Stimulated activated CD4-positive, alpha-beta T cell treated with anti-CD3 and anti-CD28 coated beads, Interleukin-2, amount 100 ng/mL, for 48 hours (primary cell): ENCODE results near the gene DNAJC11.
"Not testable (repeated sequence)": the region's sequence is repeated elsewhere in the genome, so short reads cannot be mapped to it uniquely, and the experiment has no call there.

Source experiments
- DNase-seq, 2 donors: peaks; one replicate each; pipeline ENCODE4 v3.0.0-alpha.2; 2020

The DNAJC11 gene

GRCh38 chr1:6623269-6623965 is 78.2 kb downstream of the DNAJC11 start:
- no peak for DNase-seq

- DNase-seq: no peak
Observed at GRCh38 chr1:6622396-6623152, 79.0 kb downstream of the DNAJC11 start.

DNA sequence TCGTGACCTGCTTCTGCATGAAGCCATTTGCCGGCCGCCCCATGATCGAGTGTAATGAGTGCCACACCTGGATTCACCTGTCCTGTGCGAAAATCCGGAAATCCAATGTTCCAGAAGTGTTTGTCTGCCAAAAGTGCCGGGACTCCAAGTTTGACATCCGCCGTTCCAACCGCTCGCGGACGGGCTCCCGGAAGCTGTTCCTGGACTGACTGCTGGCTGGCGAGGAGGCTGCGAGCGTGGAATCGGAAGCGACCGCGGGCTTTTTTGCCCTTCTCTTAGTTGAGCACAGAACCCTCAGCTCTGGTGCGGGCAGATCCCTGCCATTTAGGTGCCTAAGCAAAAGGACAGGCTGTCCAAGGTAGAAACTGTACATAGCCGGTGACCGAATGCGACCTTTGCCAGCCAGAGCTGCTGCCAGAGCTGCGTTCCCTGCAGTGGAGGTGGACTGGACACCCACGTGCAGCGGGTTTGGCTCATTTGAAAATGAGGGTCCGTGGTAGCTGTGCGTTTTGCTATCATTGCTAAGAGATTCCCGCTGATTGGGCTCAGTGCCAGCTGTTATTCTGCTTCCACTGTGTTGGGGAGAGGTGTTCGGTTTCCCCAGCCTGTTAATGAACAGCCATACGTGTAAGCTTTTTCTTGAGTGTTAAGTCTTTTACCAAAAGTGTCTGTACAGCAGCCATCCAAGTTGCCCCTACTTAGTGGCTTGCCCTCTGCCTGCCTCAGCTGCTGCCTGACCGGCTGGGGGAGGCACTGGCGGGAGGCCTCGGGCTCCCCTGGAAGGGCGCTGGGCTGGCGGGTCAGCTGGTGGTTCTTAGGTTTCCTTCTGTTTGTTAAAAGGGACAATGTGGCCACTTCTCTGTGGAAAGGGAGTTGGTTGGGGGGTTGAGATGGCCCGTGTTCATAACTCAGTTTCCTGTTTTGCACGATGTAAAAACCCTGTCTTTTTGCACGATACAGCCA is 79.9 kb downstream of the DNAJC11 start:
- DNase-seq: no peak

DNA sequence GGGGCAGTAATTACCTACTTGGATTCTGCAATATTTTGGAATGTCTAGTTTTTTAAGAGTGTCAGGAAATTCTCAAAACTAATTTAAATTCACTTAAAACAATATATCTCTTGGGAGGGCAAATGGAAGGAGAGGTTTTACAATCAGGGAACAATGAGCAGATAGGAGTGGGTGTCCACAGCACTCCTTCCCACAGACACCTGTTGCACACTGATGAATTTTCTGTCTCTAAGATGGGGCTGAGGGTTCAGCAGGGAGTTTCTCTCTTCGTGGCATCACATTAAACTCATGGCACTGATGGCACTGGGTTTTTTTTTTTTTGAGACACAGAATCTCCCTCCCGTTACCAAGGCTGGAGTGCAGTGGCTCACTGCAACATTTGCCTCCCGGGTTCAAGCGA is 82.6 kb downstream of the DNAJC11 start:
- no peak for DNase-seq

- DNase-seq: no peak
Observed at GRCh38 chr1:6614929-6615785, 86.5 kb downstream of the DNAJC11 start.

- peak in 1 of 2 donors; percentile 45 for DNase-seq
Observed at GRCh38 chr1:6614019-6614928, 87.3 kb downstream of the DNAJC11 start.

- peak; percentile 99 for DNase-seq
Observed at GRCh38 chr1:6613361-6614018, 88.1 kb downstream of the DNAJC11 start, which contains the start of gene PHF13. Gene PHF13 (plus strand): TSS chr1:6613731. CDS start chr1:6614067, 336 bp downstream.

DNA sequence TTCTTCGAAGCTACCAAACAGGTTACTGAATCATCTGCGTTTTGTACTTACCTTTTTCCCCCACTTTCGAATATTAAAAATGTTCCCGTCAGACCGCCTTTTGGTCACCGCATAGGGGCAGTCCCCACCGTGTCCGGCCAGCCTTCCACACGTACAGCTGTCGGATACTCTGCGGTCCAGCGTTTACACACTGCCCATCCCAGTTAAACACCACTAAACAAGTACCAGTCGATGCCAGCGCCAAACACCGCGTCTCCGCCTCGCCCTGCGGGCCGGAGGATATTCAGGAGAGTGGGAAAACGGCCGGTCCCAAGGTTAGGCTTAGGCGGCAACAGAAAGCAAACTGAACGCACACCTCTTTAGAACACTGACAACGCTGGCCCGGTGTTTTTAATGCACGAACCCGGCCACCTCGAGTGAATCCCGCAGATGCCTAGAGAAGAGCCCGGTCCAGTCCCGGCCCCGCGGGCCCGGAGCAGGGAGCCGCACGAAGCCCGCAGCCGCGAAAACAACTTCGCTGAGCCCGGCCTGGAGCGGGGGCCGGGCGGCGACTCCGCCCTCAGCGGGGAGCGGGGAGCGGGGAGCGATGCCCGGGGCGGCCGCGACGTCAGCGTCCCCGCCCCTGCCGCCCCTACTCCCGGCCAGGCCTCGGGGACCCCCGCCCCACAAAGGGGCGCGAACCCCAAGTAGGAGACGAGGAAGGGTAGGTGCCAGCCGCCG is 88.8 kb downstream of the DNAJC11 start:
- no peak for DNase-seq

- DNase-seq: no peak
Observed at GRCh38 chr1:6603915-6604558, 97.6 kb downstream of the DNAJC11 start.

DNA sequence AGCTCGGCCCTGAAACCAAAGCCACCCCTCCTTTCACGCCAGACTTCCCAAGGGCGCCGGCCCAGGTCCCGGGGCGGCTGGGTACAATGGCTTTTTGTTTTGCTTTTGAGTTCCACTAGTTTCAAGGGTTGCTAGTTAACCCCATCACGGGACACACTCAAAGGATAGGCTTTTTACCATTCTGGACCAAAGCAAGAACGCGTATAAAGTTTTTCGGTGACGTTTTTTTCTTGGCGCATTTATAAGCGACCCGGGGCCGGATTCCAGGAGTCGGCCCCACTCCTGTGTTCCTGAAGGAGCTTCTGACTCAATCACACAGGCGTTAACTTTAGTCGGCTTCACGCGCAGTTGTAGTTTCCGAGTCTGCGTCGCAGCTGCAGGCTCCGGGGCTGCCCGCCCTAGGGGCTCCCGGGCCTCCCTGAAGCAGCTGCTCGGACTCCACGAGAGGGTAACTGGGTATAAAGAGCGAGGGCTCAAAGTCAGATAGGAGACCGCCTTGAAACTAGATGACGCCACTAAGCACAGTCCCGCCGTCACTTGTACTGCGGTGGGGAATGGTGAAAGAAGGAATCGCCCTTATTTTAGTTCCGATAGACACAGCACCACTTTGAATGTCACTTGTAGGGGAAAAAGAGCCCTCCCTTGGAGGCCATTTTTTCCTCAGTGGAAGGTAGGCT is 98.2 kb downstream of the DNAJC11 start:
- DNase-seq: peak in 1 of 2 donors; percentile 46

GRCh38 chr1:6602669-6603237 is 98.9 kb downstream of the DNAJC11 start, which contains the start of gene KLHL21:
Gene KLHL21 (minus strand): TSS chr1:6602869. CDS start chr1:6602817, 52 bp downstream.
- peak; percentile 76 to 84 for DNase-seq

GRCh38 chr1:6601923-6602668 is 99.5 kb downstream of the DNAJC11 start:
- no peak for DNase-seq

GRCh38 chr1:6601049-6601922 is 100.3 kb downstream of the DNAJC11 start:
- peak; percentile 76 to 77 for DNase-seq

- DNase-seq: no peak
Observed at GRCh38 chr1:6600410-6601048, 101.1 kb downstream of the DNAJC11 start.

DNA sequence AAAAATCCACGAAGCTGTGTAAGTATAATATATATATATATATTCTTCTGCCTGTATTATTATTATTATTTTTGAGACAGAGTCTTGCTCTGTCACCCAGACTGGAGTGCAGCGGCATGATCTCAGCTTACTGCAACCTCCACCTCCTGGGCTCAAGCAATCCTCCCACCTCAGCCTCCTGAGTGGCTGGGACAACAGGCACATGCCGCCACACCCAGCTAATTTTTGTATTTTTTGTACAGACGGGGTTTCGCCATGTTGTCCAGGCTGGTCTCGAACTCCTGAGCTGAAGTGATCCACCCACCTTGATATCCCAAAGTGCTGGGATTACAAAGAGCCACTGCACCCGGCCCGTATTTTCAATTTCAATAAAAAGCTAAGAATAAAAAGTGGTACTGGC is 101.6 kb downstream of the DNAJC11 start:
- DNase-seq: not testable (repeated sequence)
